ENCODE measurements around the gene CCDC200.
"Not testable (repeated sequence)": the region's sequence is repeated elsewhere in the genome, so short reads cannot be mapped to it uniquely, and the experiment has no call there.

The CCDC200 gene

GRCh38 chr17:43216762-43217613 is 11.4 kb downstream of the CCDC200 start:
- DNase-seq = no peak

GRCh38 chr17:43216369-43216761 is 12.1 kb downstream of the CCDC200 start:
- DNase-seq = no peak

GRCh38 chr17:43215341-43215740 is 13.1 kb downstream of the CCDC200 start:
- DNase-seq = no peak

GRCh38 chr17:43213545-43213944 is 14.9 kb downstream of the CCDC200 start:
- no peak for DNase-seq

- DNase-seq = no peak
These were observed 15.6 kb downstream of the CCDC200 start for GRCh38 chr17:43212641-43213490.

GRCh38 chr17:43211480-43212402 is 16.7 kb downstream of the CCDC200 start, which contains the start of gene TMEM106A:
TSS of gene TMEM106A (plus strand) at chr17:43211875. CDS start at chr17:43213042, 1,167 bp downstream.
- DNase-seq = peak in 44 of 51 donors; percentile 2 to 65 (median 28)

GRCh38 chr17:43211123-43211479 is 17.3 kb downstream of the CCDC200 start:
- DNase-seq = no peak

GRCh38 chr17:43210576-43210975 is 17.8 kb downstream of the CCDC200 start:
- no peak for DNase-seq

- DNase-seq = not testable (repeated sequence)
These were observed 25.4 kb downstream of the CCDC200 start for GRCh38 chr17:43203013-43203412.

- DNase-seq = no peak
These were observed 28.3 kb downstream of the CCDC200 start for GRCh38 chr17:43200127-43200526.

GRCh38 chr17:43199633-43200032 is 28.8 kb downstream of the CCDC200 start:
- DNase-seq = no peak

GRCh38 chr17:43193251-43193650 is 35.2 kb downstream of the CCDC200 start:
- no peak for DNase-seq

GRCh38 chr17:43186656-43187055 is 41.8 kb downstream of the CCDC200 start:
- not testable (repeated sequence) for DNase-seq

GRCh38 chr17:43183921-43184320 is 44.5 kb downstream of the CCDC200 start:
- DNase-seq = no peak

- no peak for DNase-seq
These were observed 52.3 kb downstream of the CCDC200 start for GRCh38 chr17:43176119-43176570.

GRCh38 chr17:43175213-43176118 is 53.0 kb downstream of the CCDC200 start:
- no peak for DNase-seq

- peak in 5 of 51 donors; percentile 2 to 21 (median 7) for DNase-seq
These were observed 56.6 kb downstream of the CCDC200 start for GRCh38 chr17:43171586-43172487.

Measured in hypothalamus (tissue), 51 donors.